Pancreas (tissue), 10 donors: ENCODE measurements around the gene CSRNP2. TPM values are rescaled to one million over a fixed set of nuclear protein-coding genes. Genes with fewer than 3 reads are reported as not detected.
"Not testable (repeated sequence)": the region's sequence is repeated elsewhere in the genome, so short reads cannot be mapped to it uniquely, and the experiment has no call there.

Source experiments
- ATAC-seq, 4 donors: fragments of 200-7000 bp; cut with Tn5 transposase; one replicate each; pipeline versions ENCODE4 v1.8.0 to v1.9.1; 2020; ENCODE audit warnings: mild to moderate bottlenecking in 4 of 4, moderate library complexity in 4 of 4
- DNase-seq, 6 donors: peaks; one replicate each; pipeline ENCODE4 v3.0.0-alpha.2; 2020
- FAIRE-seq: peaks from 2 replicates; lab custom pipeline; 2012; peaks lifted over from hg19 to GRCh38; lab: Jason Lieb, UNC
- H3K27ac ChIP-seq, 4 donors: fragments of 200-600 bp; sonication (generic); 1 replicate in 3 of 4; 2 replicates in 1 of 4; pipeline versions ENCODE4 v1.5.0 to v1.8.0; 2020
- H3K27me3 ChIP-seq, 4 donors: fragments of 200-600 bp; one replicate each; pipeline ENCODE4 v1.8.0; 2021
- H3K36me3 ChIP-seq, 3 donors: fragments of 200-600 bp; sonication (generic) in 1 of 3; one replicate each; pipeline versions ENCODE4 v1.5.0 to v1.8.0; 2020 to 2021
- H3K4me1 ChIP-seq, 3 donors: fragments of 200-600 bp; one replicate each; pipeline ENCODE4 v1.8.0; 2021
- H3K4me3 ChIP-seq, 4 donors: fragments of 200-600 bp; sonication (generic) in 2 of 4; one replicate each; pipeline versions ENCODE4 v1.5.0 to v1.8.0; 2020 to 2021
- H3K9me3 ChIP-seq, 4 donors: fragments of 200-600 bp; one replicate each; pipeline ENCODE4 v1.8.0; 2021
- CTCF ChIP-seq, 4 donors: fragments of 200-600 bp; sonication (generic) in 3 of 4; IDR thresholded peaks; one replicate each; pipeline versions ENCODE4 v1.5.0 to v1.8.0; 2021; ENCODE audit warnings: antibody characterized with exemption in 4 of 4
- WGBS, 2 donors: extraction: QIAGEN DNeasy Blood & Tissue Kit; methylation state at CpG; one replicate each; pipeline ENCODE4 v1.1.7; 2013; 5-methylcytosine and 5-hydroxymethylcytosine counted together
- intact Hi-C, 3 donors: fragments of 100-400 bp; cut with DNase I; formaldehyde crosslinking; loops; one replicate each; pipeline versions ENCODE4 v1.11.1 to v1.14.2; 2022
- polyA plus RNA-seq, 2 donors: library from polyadenylated mRNA; stranded (reverse); fragments of 200-250 nt; gene quantifications; one replicate each; pipeline ENCODE4 v1.2.3, GENCODE V29; 2013
- total RNA-seq, 6 donors: library from RNA; stranded (reverse); fragmentation: NEBNext Ultra II Directional in 4 of 6; extraction: Animal tissue kit (Norgen Biotek cat#: 25700) in 4 of 6; gene quantifications; one replicate each; pipeline versions ENCODE4 v1.2.1 to v1.2.4, GENCODE V29; 2021 to 2023
- donor health status: healthy with polysubstance abuse.
- donor health status: DM: no; HTN: no; CAD: no; lungs with moderate emphysema.
- donor health status: DM: no; HTN: no; CAD: no.
- donor health status: control.
- donor health status: control.
- donor health status: Bipolar disorder and iron deficiency.
- donor health status: DM: yes; HTN: yes; CAD: no.
- donor health status: DM: no; HTN: no; CAD: no.
- donor health status: DM: no; HTN: no; CAD: no.
- donor health status: DM: yes; HTN: yes; CAD: no.

CSRNP2 gene
- total and polyA plus RNA-seq, 8 donors, result 8.2 to 15.1 (median 10.3) TPM

DNA sequence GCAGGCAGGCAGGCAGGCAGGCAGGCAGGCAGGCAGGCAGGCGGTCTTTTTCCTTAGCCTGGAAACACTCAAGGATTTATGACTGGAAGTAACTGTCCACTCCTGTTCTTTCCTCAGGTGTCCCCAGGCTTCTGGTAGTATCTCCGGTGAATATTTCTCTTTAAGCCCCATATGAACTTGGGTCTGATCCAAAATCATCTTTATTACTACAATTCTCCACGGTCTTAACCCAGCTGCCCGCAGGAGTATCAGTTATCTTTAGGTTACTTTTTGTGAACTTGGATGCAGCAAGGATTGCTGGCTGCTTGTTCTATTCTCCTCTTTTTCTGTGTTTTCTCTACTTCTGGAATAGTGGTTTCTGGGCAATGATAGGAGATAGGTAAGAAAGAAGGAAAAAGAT lies 3.3 kb downstream of the CSRNP2 start:
- WGBS, 2 donors, result 69 to 83% methylated on average over 4 of the region's 4 CpGs

GRCh38 chr12:51078866-51079265 lies 4.5 kb downstream of the CSRNP2 start:
- not testable (repeated sequence) for H3K4me1 ChIP-seq
- WGBS, 2 donors, result 91 to 95% methylated on average over 6 of the region's 6 CpGs

More for the DNA sequence above, 3.3 kb downstream of the CSRNP2 start:
- Histone ChIP-seq H3K27me3 (no peaks in the 10 kb centered on the region), H3K27ac (no peak overlapping the region), H3K4me3 (no peak overlapping the region), H3K9me3 (no peaks in the 10 kb centered on the region), H3K36me3 (no peaks in the 10 kb centered on the region), H3K4me1 (peaks cover 0 to 3% (median 0%) of the 10 kb centered on the region in 3 donors)
- no peak for TF ChIP-seq CTCF (IDR thresholded peaks at IDR 0.05)
- DNase-seq (no peak), ATAC-seq (no peak), FAIRE-seq (no peak)
- intact Hi-C loops, result no loop called here

GRCh38 chr12:51078346-51078745 lies 5.0 kb downstream of the CSRNP2 start:
- H3K36me3 ChIP-seq, H3K27me3 ChIP-seq, H3K4me3 ChIP-seq, H3K9me3 ChIP-seq, H3K27ac ChIP-seq, FAIRE-seq, DNase-seq, intact Hi-C loops, ATAC-seq, H3K4me1 ChIP-seq: not testable (repeated sequence)
- WGBS, 2 donors, result 78 to 85% methylated on average over 5 of the region's 5 CpGs

More at GRCh38 chr12:51078866-51079265, 4.5 kb downstream of the CSRNP2 start:
- H3K27ac ChIP-seq, FAIRE-seq, DNase-seq, H3K4me3 ChIP-seq, H3K9me3 ChIP-seq, ATAC-seq, H3K27me3 ChIP-seq, H3K36me3 ChIP-seq, intact Hi-C loops: not testable (repeated sequence)

DNA sequence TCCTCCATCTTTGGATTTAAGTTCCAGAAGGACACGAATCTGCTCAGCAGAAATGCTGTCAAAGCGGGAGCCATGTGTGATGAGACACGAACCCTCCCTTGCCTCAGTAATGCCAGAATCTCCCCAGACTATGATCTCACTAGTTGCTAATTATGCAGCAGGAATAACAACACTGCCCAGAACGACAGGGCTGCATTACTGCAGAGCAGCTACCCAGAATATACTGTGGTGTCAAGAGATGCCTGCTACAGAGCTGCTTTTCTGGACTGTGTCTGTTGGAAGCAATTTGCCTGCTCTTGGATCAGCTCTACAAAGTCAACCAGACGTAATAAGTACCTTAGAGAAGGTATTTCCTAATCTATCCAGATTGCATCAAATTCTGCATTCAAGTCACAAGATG lies 5.5 kb downstream of the CSRNP2 start:
- no peaks in the 10 kb centered on the region for H3K9me3 ChIP-seq
- no peak for ATAC-seq
- TF ChIP-seq CTCF (IDR thresholded peaks at IDR 0.05), result no peak
- H3K27ac ChIP-seq, result no peak overlapping the region
- 71 to 74% methylated on average over 5 of the region's 5 CpGs for WGBS, 2 donors
- DNase-seq, result no peak
- H3K27me3 ChIP-seq, result no peaks in the 10 kb centered on the region
- H3K36me3 ChIP-seq, result peaks cover 0 to 3% (median 0%) of the 10 kb centered on the region in 3 donors
- H3K4me3 ChIP-seq, result no peak overlapping the region
- intact Hi-C loops, result no loop called here
- H3K4me1 ChIP-seq, result peaks cover 0 to 3% (median 0%) of the 10 kb centered on the region in 3 donors
- FAIRE-seq, result no peak

DNA sequence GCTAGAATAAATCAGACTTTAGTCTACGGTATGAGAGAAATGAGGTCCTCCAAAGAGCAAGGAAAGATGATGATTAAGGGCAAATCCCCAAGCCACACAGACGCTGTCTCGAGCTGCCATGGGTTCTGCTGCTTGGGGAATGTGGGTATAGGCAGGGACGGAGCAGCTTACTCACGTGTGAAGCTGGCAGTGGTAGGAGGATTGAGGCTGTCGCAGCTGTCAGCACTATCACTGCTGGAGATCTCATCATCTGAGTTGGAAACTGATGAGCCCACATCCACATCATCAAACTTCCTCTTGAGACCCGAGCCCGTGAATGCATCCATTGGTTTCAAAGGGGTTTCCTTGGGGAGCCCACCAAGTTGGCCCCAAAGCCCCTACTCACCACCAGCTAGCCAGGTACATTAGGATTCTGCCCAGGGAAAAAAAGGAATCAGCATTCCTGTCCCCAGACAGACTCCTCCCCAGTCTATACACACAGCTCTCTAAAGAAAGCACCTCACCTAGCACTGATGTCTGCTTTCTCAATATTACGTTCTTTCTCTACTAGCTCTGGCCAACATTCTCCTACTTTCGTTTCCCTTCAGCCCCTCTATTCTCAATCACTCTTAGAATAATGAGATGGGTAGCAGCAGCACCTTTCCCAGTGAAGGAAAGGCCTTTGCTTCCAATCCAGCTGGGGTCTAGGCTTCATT lies 7.0 kb downstream of the CSRNP2 start:
- no peak overlapping the region for H3K27ac ChIP-seq
- no peaks in the 10 kb centered on the region for H3K9me3 ChIP-seq
- peaks cover 0 to 11% (median 0%) of the 10 kb centered on the region in 3 donors for H3K36me3 ChIP-seq
- WGBS, 2 donors, result 90 to 91% methylated on average over 10 of the region's 10 CpGs
- no peak for TF ChIP-seq CTCF (IDR thresholded peaks at IDR 0.05)
- no peak for ATAC-seq
- intact Hi-C loops, result no loop called here
- peaks cover 5 to 11% (median 7%) of the 10 kb centered on the region in 3 donors for H3K4me1 ChIP-seq
- no peak overlapping the region for H3K4me3 ChIP-seq
- no peaks in the 10 kb centered on the region for H3K27me3 ChIP-seq
- DNase-seq, result no peak
- FAIRE-seq, result no peak

DNA sequence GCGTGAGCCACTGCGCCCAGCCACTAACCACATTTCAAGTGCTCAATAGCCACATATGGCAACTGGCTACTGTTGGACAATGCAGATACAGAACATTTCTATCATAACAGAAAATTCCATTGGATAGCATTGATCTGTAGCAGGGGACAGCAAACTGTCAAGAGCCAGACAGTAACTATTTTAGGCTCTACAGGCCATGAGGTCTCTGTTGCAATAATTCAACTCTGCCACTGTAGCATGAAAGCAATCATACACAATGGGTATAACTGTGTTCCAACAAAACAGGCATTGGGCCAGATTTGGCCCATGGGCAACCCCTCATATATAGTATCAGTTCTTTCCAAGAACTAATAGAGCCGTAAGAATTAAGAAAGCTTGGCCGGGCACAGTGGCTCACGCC lies 8.0 kb downstream of the CSRNP2 start:
- no peak for TF ChIP-seq CTCF (IDR thresholded peaks at IDR 0.05)
- peaks cover 0 to 12% (median 0%) of the 10 kb centered on the region in 3 donors for H3K36me3 ChIP-seq
- H3K27me3 ChIP-seq, result no peaks in the 10 kb centered on the region
- no peaks in the 10 kb centered on the region for H3K9me3 ChIP-seq
- H3K4me3 ChIP-seq, result no peak overlapping the region
- peaks cover 5 to 14% (median 7%) of the 10 kb centered on the region in 3 donors for H3K4me1 ChIP-seq
- intact Hi-C loops, result no loop called here
- no peak overlapping the region for H3K27ac ChIP-seq
- WGBS, 2 donors, result 95 to 97% methylated on average over 5 of the region's 5 CpGs
- no peak for ATAC-seq
- no peak for FAIRE-seq
- DNase-seq, result no peak
